BJ (cell line): ENCODE data around the gene POC1A. TPM values are rescaled to one million over a fixed set of nuclear protein-coding genes. Genes with fewer than 3 reads are reported as not detected.

Experiments
- CTCF ChIA-PET: fragments of 350-600 bp; formaldehyde crosslinking; extraction: SDS; loops from one replicate; lab custom pipeline; 2021; ENCODE audit warnings: antibody characterized with exemption, inconsistent platforms; lab: Yijun Ruan, JAX
- POLR2A ChIA-PET: fragments of 300-600 bp; sonication (Branson Sonifier 250); formaldehyde crosslinking; extraction: SDS; loops from one replicate; lab custom pipeline; 2021; ENCODE audit warnings: antibody characterized with exemption; lab: Charles Lee
- DNase-seq: peaks from one replicate; pipeline ENCODE4 v3.0.0-alpha.2; 2011; ENCODE audit warnings: low read depth
- H3K27me3 ChIP-seq: 2 replicates; pipeline ENCODE4 v1.6.0; 2011; ENCODE audit warnings: low read length; ENCODE audit not compliant: control insufficient read depth, insufficient read depth
- H3K36me3 ChIP-seq: 2 replicates; pipeline ENCODE4 v1.5.1; 2011; ENCODE audit warnings: low read length; ENCODE audit not compliant: control insufficient read depth, insufficient read depth
- H3K4me3 ChIP-seq: 2 replicates; pipeline ENCODE4 v1.5.1; 2011; ENCODE audit warnings: low read depth, mild to moderate bottlenecking, control low read depth, low read length
- CTCF ChIP-seq: IDR thresholded peaks from 2 replicates; pipeline ENCODE4 v1.5.1; 2011; ENCODE audit warnings: low read depth, mild to moderate bottlenecking, control low read depth, inconsistent platforms, low read length, moderate library complexity; ENCODE audit not compliant: insufficient read depth
- polyA plus RNA-seq: library from polyadenylated mRNA; depleted of rRNA; stranded (reverse); fragments of >200 nt; gene quantifications from 2 replicates; pipeline ENCODE4 v1.2.3, GENCODE V29; 2011

Gene POC1A
- polyA plus RNA-seq, 1 experiment: 18.4 TPM

- Histone ChIP-seq H3K4me3 (no peak overlapping the region), H3K36me3 (peaks cover 4% of the 10 kb centered on the region; the same call in 1 of the 2 replicates), H3K27me3 (no peaks in the 10 kb centered on the region)
- DNase-seq: no peak
- ChIA-PET CTCF (interaction anchor here (1.1 to 19.8 kb wide), 6 partner anchors 9 to 132 kb away, joined by 3 to 356 read pairs (median 10); no protein-coding TSS in a partner anchor), POLR2A (no interaction called here)
- no peak for TF ChIP-seq CTCF
These were observed 18.9 kb downstream of the POC1A start for GRCh38 chr3:52135332-52135731.

GRCh38 chr3:52134761-52135160, 19.5 kb downstream of the POC1A start:
- peaks cover 4% of the 10 kb centered on the region; the same call in 1 of the 2 replicates for H3K36me3 ChIP-seq
- CTCF ChIA-PET: interaction anchor here (1.1 to 19.8 kb wide), 6 partner anchors 9 to 132 kb away, joined by 3 to 356 read pairs (median 10); no protein-coding TSS in a partner anchor
- POLR2A ChIA-PET: no interaction called here

GRCh38 chr3:52132930-52133329, 21.3 kb downstream of the POC1A start:
- CTCF ChIA-PET: interaction anchor here (1.2 to 19.8 kb wide), 4 partner anchors 10 to 130 kb away, joined by 3 to 356 read pairs (median 24); no protein-coding TSS in a partner anchor
- no peak for TF ChIP-seq CTCF

More at GRCh38 chr3:52134761-52135160, 19.5 kb downstream of the POC1A start:
- no peaks in the 10 kb centered on the region for H3K27me3 ChIP-seq
- no peak overlapping the region for H3K4me3 ChIP-seq
- no peak for TF ChIP-seq CTCF
- no peak for DNase-seq

GRCh38 chr3:52132041-52132440, 22.2 kb downstream of the POC1A start:
- ChIA-PET CTCF (interaction anchor here (0.7 to 2.2 kb wide), 6 partner anchors 9 to 130 kb away, joined by 3 to 12 read pairs (median 6); no protein-coding TSS in a partner anchor), POLR2A (no interaction called here)
- H3K27me3 ChIP-seq: no peaks in the 10 kb centered on the region
- no peak overlapping the region for H3K4me3 ChIP-seq
- DNase-seq: no peak
- no peaks in the 10 kb centered on the region for H3K36me3 ChIP-seq
- TF ChIP-seq CTCF: no peak

More at GRCh38 chr3:52132930-52133329, 21.3 kb downstream of the POC1A start:
- Histone ChIP-seq H3K36me3 (no peaks in the 10 kb centered on the region), H3K4me3 (no peak overlapping the region), H3K27me3 (no peaks in the 10 kb centered on the region)
- POLR2A ChIA-PET: no interaction called here
- DNase-seq: no peak

GRCh38 chr3:52130966-52131622, 23.1 kb downstream of the POC1A start:
- DNase-seq: no peak
- POLR2A ChIA-PET: no interaction called here
- Histone ChIP-seq H3K36me3 (no peaks in the 10 kb centered on the region), H3K27me3 (no peaks in the 10 kb centered on the region), H3K4me3 (no peak overlapping the region)
- CTCF ChIA-PET: interaction anchor here (0.6 to 2.2 kb wide), 6 partner anchors 8 to 156 kb away, joined by 3 to 12 read pairs (median 7); partner anchors contain the start of gene GLYCTK
- TF ChIP-seq CTCF: no peak
